ENCODE results near the gene CNPY1.

DNA sequence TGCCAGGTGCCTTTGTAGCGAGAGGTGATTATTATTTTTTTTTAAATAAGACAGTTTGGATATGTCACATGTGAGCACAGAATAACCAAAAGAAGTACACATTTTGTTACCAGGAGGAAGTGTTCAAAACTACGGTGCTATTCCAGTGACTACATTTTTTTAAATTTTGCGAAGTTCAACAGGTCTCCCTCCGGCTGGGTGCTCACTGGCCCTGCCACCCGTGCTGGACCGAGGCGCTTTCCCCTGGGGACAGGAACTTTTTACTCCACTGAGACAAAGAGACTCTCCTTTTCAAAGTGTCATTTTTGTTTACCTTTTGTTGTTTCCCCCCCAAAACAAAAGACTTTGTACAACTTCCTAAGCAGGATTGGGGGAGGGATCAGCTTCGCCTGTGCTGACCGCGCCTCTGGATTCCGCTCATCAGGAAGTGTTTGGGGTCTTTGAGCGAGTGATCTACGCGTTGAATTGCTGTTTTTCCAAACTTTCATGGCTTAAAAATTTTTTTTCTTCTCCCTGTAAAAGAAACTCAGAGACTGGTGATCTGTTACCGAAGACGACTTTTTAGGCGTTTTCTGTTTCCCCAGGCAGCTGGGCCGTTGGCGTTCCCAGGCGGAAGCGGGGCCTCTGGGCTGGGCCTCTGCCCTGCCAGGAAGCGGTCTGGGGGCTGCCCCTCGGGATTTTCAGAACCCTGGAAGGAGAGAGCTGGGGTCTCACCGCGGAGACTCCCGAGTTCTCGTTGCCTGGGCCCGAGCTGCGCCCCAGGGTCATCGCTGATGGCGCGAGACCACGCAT is 81.2 kb downstream of the CNPY1 start:
- TF ChIP-seq GATA2 (IDR thresholded peaks at IDR 0.05; ENCODE audit: low read depth, low read length) (no peak), GATA3 (IDR thresholded peaks at IDR 0.05; ENCODE audit: low read depth, low read length) (no peak)
